Neural cell (in vitro differentiated cells): ENCODE data around the gene RIPK1.

Source experiments
- CTCF ChIP-seq: fragments of 450-650 bp; IDR thresholded peaks from 2 replicates; pipeline ENCODE4 v1.5.1; 2014; ENCODE audit warnings: antibody characterized with exemption, mild to moderate bottlenecking, moderate library complexity; ENCODE audit not compliant: poor library complexity, severe bottlenecking
- POLR2AphosphoS5 ChIP-seq: IDR thresholded peaks from 2 replicates; pipeline ENCODE4 v1.6.1; 2012

- TF ChIP-seq POLR2AphosphoS5 (no peak), CTCF (no peak)
Measured at GRCh38 chr6:3125815-3126214, 57.5 kb downstream of the RIPK1 start.
